ENCODE measurements around the gene RAD51AP2.
"Not testable (repeated sequence)": the region's sequence is repeated elsewhere in the genome, so short reads cannot be mapped to it uniquely, and the experiment has no call there.

Gene RAD51AP2

GRCh38 chr2:17536416-17536815, 18.2 kb upstream of the RAD51AP2 start:
- no peak for DNase-seq

- no peak for DNase-seq
Measured at GRCh38 chr2:17533546-17533945, 15.3 kb upstream of the RAD51AP2 start.

GRCh38 chr2:17529771-17530170, 11.5 kb upstream of the RAD51AP2 start:
- no peak for DNase-seq

- no peak for DNase-seq
Measured at GRCh38 chr2:17522303-17522702, 4.1 kb upstream of the RAD51AP2 start.

GRCh38 chr2:17521621-17522020, 3.4 kb upstream of the RAD51AP2 start:
- DNase-seq = no peak

GRCh38 chr2:17520761-17521160, 2.5 kb upstream of the RAD51AP2 start:
- no peak for DNase-seq

- DNase-seq = no peak
Measured at GRCh38 chr2:17519486-17519885, 1.2 kb upstream of the RAD51AP2 start.

- no peak for DNase-seq
Measured at GRCh38 chr2:17517481-17518211, 594 bp downstream of the RAD51AP2 start.

GRCh38 chr2:17515652-17516051, 2.6 kb downstream of the RAD51AP2 start:
- no peak for DNase-seq

- DNase-seq = no peak
Measured at GRCh38 chr2:17506736-17507616, 11.3 kb downstream of the RAD51AP2 start.

- no peak for DNase-seq
Measured at GRCh38 chr2:17497718-17498117, 20.5 kb downstream of the RAD51AP2 start.

- no peak for DNase-seq
Measured at GRCh38 chr2:17495590-17495989, 22.6 kb downstream of the RAD51AP2 start.

- DNase-seq = not testable (repeated sequence)
Measured at GRCh38 chr2:17490165-17490564, 28.1 kb downstream of the RAD51AP2 start.

- not testable (repeated sequence) for DNase-seq
Measured at GRCh38 chr2:17488610-17489009, 29.6 kb downstream of the RAD51AP2 start.

- no peak for DNase-seq
Measured at GRCh38 chr2:17483496-17483895, 34.7 kb downstream of the RAD51AP2 start.

GRCh38 chr2:17482651-17483050, 35.6 kb downstream of the RAD51AP2 start:
- no peak for DNase-seq

- no peak for DNase-seq
Measured at GRCh38 chr2:17479875-17480274, 38.4 kb downstream of the RAD51AP2 start.

GRCh38 chr2:17476830-17477229, 41.4 kb downstream of the RAD51AP2 start:
- DNase-seq = no peak

- no peak for DNase-seq
Measured at GRCh38 chr2:17476064-17476463, 42.2 kb downstream of the RAD51AP2 start.

- no peak for DNase-seq
Measured at GRCh38 chr2:17475286-17475685, 43.0 kb downstream of the RAD51AP2 start.

- no peak for DNase-seq
Measured at GRCh38 chr2:17471979-17472378, 46.3 kb downstream of the RAD51AP2 start.

GRCh38 chr2:17470855-17471641, 47.2 kb downstream of the RAD51AP2 start:
- peak; percentile 7 to 30 for DNase-seq

- DNase-seq = no peak
Measured at GRCh38 chr2:17461087-17461475, 57.2 kb downstream of the RAD51AP2 start.
